IMR-90 (cell line): ENCODE data around the gene TCF7L1.

ENCODE experiments used
- CEBPB ChIP-seq: IDR thresholded peaks from 2 replicates; pipeline ENCODE4 v1.6.1; 2012; ENCODE audit warnings: low read depth, low read length, improper control_type of control experiment
- MAFK ChIP-seq: IDR thresholded peaks from 2 replicates; pipeline ENCODE4 v1.6.1; 2012; ENCODE audit warnings: low read depth, low read length, improper control_type of control experiment
- POLR2A ChIP-seq: IDR thresholded peaks from 2 replicates; pipeline ENCODE4 v1.6.1; 2012; ENCODE audit warnings: mild to moderate bottlenecking, low read depth, low read length
- TF ChIP-seq, protein P1 (sequence below): conservative IDR thresholded peaks from 2 replicates; pipeline ENCODE4 v1.5.1; 2012; ENCODE audit warnings: mild to moderate bottlenecking, low read depth, low read length, improper control_type of control experiment
- TF ChIP-seq, protein P2 (sequence below): fragments of 150-350 bp; IDR thresholded peaks from 2 replicates; pipeline ENCODE4 v1.6.1; 2017; ENCODE audit warnings: mild to moderate bottlenecking, antibody characterized with exemption, low read length, low read depth

- TF ChIP-seq POLR2A (no peak), CEBPB (no peak), MAFK (no peak)
- TF ChIP-seq, protein P1, sequence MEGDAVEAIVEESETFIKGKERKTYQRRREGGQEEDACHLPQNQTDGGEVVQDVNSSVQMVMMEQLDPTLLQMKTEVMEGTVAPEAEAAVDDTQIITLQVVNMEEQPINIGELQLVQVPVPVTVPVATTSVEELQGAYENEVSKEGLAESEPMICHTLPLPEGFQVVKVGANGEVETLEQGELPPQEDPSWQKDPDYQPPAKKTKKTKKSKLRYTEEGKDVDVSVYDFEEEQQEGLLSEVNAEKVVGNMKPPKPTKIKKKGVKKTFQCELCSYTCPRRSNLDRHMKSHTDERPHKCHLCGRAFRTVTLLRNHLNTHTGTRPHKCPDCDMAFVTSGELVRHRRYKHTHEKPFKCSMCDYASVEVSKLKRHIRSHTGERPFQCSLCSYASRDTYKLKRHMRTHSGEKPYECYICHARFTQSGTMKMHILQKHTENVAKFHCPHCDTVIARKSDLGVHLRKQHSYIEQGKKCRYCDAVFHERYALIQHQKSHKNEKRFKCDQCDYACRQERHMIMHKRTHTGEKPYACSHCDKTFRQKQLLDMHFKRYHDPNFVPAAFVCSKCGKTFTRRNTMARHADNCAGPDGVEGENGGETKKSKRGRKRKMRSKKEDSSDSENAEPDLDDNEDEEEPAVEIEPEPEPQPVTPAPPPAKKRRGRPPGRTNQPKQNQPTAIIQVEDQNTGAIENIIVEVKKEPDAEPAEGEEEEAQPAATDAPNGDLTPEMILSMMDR, result no peak
- TF ChIP-seq, protein P2, sequence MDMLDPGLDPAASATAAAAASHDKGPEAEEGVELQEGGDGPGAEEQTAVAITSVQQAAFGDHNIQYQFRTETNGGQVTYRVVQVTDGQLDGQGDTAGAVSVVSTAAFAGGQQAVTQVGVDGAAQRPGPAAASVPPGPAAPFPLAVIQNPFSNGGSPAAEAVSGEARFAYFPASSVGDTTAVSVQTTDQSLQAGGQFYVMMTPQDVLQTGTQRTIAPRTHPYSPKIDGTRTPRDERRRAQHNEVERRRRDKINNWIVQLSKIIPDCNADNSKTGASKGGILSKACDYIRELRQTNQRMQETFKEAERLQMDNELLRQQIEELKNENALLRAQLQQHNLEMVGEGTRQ, result no peak
Observed at GRCh38 chr2:85181844-85182456, 48.8 kb downstream of the TCF7L1 start.
